Islet of Langerhans (tissue), 1 donor: ENCODE measurements around the gene COL20A1.

Source experiments
- FAIRE-seq: peaks from one replicate; lab custom pipeline; 2011; peaks lifted over from hg19 to GRCh38; lab: Jason Lieb, UNC

The COL20A1 gene

DNA sequence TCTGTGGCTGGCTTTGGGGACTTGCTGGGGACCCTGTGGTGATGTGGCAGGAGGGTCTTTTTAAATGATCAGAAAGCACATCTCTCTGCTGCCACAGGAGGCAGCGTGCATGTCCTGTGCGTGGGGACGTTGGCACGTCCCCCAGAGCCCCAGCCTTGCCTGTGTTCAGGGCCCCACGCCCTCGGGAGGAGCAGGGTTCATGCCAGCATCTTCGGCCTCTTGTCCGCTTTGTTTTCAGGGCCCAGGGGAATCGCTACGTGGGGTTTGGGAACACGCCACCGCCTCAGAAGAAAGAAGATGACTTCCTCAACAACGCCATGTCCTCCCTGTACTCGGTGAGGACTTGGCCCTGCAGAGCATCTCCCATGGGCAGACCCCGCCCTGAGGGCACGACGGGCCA lies 14.3 kb upstream of the COL20A1 start:
- FAIRE-seq = no peak

DNA sequence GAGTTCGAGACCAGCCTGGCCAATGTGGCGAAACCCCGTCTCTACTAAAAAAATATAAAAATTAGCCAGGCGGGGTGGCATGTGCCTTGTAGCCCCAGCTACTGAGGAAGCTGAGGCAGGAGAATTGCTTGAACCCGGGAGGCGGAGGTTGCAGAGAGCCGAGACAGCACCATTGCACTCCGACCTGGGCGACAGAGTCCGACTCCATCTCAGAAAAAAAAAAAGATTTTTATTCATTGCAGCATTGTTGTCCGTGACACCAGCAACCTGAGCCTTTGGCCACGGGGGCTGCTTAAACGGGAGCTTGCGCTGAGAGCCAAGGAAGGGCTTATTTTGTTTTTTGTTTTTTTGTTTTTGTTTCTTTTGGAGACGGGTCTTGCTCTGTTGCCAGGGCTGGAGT lies 13.1 kb upstream of the COL20A1 start:
- FAIRE-seq = no peak

DNA sequence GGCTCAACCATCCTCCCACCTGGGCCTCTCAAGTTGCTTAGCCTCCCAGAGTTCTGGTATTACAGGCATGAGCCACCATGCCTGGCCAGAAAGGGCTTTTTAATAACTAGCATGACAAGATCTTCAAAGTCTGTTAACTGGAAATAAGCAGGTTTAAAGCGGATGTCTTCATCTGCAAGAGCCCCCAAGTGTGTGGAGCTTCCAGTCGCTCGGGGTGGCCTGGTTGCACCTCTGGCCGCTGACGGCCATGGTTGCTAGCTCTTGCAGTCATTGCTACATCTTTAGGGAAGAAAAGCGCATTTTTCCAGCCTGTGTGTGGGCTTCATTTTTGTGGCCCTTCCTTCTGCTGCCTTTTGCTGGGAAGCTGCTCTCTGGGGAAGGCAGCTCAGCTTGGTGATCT lies 12.6 kb upstream of the COL20A1 start:
- no peak for FAIRE-seq

DNA sequence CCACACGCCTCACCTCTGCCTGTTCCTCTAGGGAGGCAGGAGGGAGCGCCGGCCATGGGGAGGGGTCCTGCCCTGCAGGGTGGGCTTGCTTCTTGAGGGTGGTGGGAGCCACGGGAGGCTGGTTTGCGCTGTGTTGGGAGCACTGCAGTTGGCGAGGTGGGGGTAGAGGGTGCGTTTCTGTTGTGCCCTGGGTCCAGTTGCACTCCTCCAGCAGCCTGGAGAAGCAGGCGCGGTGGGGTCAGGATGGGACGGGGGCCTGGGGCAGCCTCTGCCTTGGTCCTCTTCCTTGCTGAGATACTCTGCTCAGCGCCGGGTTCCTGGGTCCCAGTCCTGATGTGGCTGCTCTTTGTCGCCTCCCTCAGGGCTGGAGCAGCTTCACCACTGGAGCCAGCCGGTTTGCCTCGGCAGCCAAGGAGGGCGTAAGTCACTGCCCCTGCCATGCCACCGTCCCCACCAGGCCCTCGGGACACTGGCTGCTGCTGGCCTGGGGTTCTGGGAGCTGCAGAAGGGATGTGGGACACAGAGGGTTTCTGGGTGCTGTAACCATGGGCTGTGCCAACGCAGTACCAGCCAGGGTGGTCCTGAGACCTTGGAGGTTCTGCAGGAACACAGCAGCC lies 11.9 kb upstream of the COL20A1 start:
- no peak for FAIRE-seq

DNA sequence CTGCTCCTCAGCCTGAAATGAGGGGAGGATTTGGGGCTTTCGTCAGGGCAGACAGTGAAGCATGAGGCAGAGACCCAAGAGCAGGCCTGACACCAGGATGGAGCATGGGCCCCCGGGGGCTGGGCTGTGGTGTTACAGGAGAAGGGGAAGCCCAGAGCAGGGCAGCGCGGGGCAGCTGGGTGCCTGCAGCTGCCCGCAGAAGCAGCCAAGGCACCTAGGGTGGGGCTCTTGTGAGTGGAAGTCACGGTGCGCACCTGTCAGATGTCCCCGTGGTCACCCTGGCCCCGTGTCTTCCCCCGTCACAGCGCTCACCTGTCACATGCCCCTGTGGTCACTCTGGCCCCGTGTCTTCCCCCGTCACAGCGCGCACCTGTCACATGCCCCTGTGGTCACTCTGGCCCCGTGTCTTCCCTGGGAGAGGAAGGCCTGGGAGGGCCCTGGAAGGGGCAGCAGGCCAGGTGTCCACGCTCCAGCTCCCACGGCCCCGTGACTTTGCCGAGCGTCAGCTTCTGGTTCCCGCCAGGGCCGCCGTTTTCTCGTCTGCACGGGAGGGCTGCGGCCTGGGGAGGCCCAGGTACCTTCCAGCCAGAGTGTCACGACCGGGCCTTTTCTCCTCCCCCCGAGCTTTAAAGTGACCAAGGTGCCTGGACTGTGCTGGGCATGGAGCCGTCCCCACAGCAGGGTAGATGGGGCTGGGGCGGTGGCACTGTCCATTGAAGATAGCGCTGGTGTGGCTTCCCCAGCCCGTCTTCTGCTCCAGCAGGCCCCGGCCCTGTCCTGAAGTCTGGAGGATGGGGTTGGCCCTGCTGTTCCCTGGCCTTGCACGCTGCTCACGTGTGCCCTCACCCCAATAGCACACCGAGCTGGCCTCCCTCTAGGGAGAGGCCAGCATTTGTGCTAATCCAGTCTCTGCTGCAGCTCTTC lies 11.0 kb upstream of the COL20A1 start:
- FAIRE-seq = no peak

DNA sequence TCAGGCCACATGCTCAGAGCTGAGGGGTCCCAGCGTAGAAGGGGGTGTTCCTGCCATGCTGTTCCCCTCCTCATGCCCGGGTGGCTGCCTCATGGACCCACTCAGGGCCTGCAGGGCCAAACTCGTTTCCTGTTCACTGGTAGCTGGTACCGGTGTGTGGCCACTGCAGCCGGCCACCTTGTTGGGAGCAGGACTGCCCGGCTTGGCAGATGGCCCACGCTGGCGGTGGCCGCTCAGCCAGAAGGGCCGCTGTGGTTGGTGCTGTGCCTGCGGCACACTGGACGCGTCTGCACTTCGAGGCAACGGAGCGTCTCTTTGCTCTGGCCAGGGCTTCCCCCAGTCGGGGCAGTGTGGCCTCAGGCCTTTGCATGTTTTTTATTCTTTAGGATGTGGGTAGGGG lies 10.0 kb upstream of the COL20A1 start:
- FAIRE-seq = no peak

DNA sequence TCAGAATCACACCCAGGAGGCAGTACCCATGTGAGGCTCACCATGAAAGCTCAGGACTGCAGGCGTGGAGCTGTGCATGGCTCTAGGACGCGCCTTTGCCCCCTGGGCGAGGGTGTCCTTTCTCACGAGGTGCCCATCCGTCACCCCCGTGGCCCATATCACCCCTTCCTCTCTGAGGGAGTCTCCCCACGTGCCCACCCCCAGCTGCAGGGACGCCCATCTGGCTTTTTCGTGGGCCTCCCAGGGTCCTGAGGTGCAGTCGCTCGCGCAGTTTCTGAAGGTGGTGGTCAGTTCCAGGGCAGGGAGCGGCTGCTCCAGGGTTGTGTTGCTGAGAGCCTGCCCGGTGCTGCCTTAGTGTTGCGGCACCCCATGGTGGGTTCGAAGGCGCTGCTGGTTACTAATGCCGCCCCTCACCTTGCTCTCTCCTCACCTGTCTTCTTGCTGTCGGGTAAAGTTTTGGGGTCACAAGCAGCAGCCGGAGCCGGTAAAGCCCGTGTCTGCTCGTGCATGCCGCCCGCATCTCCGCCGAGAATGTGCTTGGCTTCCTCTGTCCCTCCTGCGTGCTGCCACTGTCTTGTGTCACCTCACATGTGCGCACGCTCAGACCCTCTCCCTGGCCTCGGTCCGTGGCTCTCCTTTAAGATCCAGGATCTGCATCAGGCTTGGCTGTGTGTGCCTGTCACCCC lies 9.4 kb upstream of the COL20A1 start:
- FAIRE-seq = no peak

DNA sequence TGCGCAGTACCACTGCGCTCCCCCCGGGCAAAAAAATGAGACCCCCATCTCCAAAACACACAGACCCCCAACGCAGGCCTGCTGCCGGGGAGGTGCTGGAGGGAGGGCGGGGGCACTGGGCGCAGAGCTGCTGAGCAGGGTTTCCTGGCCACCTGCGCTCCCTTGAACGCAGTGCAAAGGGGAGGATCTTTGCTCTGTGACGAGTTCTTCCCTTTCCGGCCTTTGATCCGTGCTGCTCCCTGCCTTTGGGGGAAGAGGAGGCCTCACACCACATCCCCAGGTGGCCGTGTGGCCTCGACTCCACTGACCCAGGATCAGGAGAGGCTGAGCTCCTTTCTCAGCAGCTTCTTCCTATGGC lies 8.9 kb upstream of the COL20A1 start:
- FAIRE-seq = no peak

DNA sequence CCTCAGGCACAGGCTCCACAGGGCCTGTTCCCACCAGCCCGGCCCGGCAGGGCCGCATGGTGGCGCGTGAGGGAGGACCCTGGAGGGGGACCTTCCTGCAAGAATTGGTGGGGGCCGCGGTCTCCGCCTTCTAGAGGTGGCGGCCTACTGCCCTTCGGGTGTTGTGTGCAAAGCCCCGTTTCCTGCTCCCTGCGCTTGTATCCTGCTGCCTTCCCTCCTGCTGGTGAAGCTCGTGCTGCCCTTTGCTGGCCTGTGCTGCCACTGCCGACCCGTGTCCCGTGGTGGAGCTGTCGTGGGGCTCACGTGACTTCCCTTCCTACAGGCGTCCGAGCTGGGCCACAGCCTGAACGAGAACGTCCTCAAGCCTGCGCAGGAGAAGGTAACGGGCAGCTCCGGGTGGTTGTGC lies 8.4 kb upstream of the COL20A1 start:
- FAIRE-seq = no peak

DNA sequence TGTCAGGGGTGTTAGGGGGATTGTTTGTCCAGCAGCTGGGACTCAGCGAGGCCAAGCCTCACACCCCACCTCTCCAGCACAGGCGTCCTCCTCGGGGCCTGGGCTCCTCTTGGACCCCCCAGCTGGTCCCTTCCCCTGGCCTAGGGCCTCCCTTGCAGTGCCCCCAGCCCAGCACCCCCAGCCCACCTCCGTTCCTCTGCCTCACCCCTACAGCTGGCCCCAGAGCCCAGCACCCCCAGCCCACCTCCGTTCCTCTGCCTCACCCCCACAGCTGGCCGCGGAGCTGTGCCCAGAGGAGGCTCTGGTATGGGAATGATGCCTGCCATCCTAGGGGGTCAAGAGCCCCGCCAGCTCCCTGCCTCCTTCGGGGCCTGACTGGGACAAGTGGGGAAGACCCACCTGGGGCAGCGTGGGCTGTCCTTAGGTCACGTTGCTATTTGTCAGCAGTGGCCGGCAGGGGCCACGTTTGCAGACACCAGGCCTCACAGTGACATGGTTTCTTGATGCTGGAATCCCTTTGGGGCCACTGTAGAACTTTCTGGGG lies 7.9 kb upstream of the COL20A1 start:
- FAIRE-seq = no peak

DNA sequence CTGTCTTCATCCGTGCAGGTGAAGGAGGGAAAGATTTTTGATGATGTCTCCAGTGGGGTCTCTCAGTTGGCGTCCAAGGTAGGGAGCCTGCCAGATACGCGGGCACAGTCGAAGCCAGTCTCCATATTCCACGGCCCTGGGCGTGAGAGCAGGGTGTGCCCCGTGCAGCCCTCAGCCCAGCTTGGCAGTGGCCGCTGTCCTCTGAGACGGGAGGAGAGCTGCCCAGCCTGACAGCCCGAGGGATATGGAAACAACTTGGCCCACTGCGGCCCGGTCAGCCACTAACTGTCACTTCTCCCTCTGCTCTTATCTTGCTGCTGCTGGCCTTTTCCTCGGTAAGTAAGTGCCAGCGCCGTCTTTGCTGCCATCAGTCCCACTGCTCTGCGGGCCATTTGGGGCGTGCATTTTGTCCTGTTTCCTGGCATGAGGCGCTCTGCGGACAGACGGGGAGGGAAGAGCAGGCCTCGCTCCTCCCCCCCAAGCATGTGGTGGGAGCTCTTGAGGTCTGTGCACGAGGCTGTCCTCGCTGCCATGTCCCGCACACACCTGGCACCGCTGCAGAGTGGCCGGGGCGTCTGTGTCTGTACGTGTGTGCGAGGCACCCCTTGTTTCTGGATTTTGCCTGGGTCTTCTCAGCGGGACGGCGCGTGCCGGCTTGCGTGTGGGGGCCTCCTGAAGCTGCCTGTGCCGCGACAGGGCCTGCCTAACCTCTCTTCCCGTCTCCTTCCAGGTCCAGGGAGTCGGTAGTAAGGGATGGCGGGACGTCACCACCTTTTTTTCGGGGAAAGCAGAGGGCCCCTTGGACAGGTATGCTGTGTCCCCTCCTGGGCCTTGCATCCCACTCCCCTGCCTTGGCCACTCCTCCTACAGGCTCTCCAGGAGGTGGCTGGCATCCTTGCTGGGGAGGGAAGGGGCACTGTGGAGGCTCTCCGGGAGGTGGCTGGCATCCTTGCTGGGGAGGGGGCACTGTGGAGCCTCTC lies 7.1 kb upstream of the COL20A1 start:
- no peak for FAIRE-seq

DNA sequence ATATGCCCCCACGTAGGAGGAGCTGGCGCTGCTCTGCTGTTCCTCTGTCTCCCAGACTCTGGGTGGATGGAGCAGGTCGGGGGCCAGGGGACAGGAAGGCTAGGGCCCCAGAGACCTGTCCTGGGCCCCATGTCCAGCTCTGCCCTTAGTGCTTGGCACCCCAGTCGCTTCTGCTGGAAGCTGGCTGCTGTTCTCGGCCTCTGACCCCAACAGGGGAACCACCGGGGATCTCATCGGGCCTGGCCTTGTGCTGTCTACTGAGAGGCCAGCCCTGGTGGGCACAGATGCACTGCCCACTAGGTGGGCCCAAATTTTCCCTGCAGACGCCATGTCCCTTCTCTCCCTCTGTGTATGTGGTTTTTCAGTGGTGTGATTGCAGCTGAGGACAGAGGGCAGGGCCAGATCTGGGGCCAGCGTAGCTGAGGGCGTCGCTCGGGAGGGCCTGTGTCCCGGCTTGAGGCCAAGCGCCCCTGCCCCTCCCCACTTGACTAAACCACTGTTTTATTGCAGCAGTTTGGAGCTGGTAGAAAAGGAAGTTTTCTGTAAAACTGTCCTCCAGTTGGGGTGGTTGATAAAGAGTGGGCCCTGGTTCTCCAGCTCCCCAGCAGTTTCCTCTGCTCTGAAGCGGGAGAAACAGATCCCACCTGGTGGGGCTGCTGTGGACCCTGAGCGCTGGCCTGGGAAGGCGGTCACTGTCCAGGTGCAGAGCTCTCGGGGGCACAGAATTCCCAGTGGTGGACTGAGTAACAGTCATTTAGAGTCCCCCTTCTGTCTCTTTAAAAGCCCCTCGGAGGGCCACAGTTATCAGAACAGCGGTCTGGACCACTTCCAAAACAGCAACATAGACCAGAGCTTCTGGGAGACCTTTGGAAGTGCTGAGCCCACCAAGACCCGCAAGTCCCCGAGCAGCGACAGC lies 5.9 kb upstream of the COL20A1 start:
- FAIRE-seq = no peak

DNA sequence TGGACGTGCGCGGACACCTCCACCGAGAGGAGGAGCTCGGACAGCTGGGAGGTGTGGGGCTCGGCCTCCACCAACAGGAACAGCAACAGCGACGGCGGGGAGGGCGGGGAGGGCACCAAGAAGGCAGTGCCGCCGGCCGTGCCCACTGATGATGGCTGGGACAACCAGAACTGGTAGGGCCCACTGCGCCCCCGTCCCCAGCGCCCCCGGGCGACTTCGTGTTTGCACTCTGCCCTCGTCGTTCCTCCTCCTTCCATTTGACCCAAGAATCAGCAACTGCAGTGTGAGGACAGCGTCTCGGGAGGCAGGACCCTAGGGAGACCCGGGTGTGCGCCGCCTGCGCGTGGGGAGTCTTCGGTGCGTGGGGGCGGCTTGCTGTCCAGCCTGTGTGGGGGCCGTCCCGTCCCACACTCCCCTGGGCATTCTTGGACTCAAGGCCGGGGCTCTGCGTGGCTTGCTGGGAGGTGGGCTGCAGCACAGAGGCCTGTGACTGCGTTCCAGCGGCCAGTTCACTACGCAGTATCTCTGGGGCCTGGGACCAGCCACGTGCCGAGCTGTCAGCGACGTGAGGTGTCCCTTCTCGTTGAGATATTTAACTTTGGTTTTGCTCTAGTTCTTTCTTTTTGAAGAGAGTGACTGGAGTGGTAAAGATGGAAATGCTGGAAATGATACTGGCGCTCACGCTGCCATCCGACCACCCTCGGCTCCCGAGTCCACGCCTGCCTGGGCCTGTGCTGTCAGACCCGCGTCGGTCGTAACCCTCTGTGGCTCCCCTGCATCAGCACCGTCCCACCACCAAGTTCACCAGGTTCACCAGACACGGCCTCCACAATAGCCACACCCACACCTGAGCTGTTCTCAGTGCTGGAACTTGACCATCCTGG lies 5.0 kb upstream of the COL20A1 start:
- FAIRE-seq = no peak

DNA sequence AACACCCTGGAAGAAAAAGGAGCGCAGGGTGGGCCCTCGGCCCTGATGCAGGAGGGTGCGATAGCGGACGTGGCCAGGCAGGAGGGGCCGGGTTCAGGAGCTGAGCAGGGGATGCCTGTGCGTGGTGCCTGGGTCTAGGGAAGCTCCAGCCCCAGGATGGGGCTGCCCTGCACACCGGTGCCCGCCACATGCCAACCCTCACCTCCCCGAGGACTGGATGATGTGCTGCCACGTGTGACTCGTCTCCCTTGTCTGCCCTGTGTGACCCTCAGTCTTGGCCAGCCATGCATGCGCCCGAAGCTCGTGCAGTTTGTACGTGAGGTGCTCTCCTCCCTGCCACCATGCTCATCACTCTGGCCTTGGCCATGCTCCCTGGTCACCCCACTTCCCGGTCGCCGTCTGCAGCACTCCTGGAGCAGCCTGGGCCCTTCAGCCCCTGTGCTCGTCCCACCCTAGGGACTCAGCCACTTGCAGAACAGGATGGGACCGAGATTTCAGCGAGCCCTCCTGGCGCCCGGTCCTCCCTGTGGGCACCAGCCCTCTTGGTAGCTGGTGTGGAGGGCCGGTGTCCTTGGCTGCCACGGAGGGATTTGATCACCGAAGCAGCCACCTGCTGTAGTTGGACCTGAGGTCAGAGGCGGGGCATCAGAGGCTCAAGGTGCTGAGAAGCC lies 4.3 kb upstream of the COL20A1 start:
- no peak for FAIRE-seq

DNA sequence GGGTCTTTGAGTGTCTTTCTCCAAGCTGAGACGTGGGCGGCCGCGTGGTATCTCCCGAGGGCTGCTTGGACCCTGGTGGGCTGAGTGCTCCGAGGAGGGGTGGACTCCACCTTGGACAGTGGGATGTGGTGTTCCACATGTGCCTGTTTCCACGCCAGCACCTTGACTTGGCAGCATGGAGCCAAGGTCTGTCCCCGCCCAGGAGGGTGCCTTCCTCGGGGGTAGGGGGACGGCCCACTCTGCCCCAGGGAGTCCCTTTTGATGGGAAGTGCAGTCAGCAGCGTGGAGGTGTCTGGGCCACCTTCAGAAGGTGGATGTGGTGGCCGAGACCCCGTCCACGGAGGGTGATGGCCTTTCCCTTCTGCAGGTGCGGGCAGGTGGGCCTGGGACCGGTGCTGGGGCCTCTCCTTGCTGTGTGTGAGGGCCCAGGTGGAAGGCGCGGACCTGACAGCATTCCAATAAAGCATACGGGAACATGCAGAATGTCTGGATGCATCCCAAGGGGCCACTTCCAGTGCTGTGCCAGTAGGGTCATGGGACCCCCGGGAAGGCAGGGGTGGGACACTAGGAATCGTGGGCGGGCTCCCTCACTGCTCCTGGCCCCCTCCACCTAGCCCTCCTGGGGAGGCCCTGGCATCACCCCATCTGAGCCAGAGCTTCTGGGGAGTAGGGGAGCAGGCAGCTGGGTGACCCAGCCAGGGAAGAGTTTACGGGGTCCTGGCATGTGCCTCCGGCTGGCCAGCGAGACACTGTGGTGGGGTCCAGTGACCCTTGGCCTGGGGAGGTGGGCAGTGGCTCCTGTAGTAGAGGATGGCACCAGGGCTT lies 3.5 kb upstream of the COL20A1 start:
- no peak for FAIRE-seq

DNA sequence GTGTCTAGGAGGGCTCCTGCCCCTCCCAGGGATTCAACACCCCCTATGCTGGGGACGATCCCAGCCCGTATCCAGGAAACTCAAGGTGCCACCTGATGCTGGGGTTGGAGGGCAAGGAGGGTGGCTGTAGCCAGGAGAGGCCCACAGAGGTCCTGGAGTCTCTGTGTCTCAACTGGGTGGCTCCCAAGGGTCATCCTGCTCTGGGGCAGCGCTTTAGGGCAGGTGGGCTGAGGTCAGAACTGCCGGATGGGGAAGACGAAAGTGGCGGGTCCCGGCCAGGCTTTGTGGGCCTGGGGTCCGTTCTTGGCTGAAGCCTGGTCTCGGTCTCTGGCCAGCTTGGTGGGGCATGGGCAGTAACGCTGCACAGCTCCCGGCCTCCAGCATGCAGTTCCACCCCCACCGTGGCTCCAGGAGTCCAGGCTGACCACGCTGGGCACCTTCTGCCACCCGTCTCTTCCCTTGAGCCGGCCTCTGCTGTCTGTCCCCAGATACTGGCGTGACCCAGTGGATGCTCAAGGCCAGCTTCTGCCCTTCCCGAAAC lies 2.8 kb upstream of the COL20A1 start:
- FAIRE-seq = no peak

DNA sequence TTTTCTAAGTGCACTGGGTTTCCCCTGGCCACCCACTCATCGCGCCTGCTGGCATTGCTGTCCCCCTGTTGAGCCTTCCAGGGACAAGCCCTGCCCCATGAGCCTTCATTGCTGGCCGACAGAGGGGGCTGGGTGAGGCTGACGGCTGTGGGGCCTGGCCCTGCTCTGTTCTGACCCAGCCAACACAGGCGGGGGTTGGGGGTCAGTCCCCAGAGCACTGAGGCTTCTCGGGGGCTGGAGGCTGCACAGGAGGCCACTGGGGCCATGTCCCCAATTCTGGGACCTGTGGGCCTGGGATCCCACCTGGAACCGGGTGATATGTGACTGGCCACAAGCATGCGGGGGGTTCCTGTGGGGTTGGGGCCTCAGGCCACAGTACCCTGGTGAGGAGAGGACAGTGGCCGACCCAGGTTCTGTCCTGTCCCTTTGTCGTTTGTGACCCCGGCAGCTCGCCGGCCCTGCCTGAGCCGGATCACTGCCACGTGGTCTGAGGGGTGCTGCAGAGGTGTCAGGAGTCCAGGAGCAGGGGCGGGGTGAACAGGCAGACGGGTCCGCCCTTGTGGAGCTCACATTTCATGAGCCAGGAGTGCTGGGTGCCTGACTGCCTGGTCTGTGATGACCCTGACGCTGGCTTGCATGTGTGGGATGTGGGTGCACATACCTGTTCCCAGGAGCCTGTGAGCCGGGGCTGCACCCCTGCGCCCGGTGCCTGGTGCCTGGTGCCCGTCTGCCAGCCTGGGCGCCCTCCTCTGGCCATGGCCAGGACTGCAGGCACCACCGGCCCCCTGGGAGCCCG lies 2.1 kb upstream of the COL20A1 start:
- FAIRE-seq = no peak
